ENCODE results near the gene EML4. TPM values are rescaled to one million over a fixed set of nuclear protein-coding genes. Genes with fewer than 3 reads are reported as not detected.

The EML4 gene
- total and polyA plus RNA-seq, 2 of the 13 experiments (the other 11 are each of a cell fraction or from before 2014, with no cell fraction given): 243 to 476 TPM

DNA sequence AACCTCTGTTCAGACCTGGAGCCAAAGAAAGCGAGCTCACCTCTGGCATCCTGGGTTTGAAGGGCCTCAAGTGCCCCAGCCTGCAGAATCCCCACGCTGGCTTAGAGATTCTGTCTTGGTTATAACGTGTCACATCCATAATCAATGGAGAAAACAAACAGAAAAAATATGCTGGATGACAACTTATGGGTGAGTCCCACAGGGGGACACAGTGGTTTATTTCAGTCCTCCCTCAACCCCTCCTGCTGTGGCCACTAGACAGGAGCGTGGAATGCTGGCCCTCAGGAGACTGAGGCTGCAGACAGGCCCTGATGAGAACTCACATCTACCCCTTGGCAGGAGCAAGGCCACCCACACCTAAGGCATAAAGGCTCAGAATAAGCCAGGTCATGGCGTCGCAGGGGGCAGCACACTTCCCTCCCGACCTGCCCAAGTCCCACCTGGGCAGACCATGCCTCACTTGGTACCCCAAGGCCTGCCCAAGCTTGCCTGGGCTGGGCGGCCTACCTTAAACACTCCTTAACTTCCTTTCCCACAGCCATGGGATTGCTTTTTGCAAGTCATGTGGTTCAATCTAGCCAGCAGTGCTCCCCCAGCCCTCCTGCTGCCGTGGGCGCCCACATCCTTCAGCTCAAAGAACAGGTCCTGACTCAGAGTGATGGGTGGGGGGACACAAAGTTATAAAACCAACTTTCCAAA is 171.9 kb downstream of the EML4 start (continued):
- TF ChIP-seq ZNF407 (CRISPR knock-in tag; IDR thresholded peaks at IDR 0.05; ENCODE audit: not compliant biosample characterization) (peak; percentile 50), ZBTB1 (CRISPR knock-in tag; IDR thresholded peaks at IDR 0.05; ENCODE audit: borderline replicate concordance) (no peak), FUBP1 (CRISPR knock-in tag; IDR thresholded peaks at IDR 0.05; ENCODE audit: borderline replicate concordance) (peak; percentile 92; the same call in 1 of the 2 replicates), ZNF354B (CRISPR knock-in tag; IDR thresholded peaks at IDR 0.05) (no peak), ZNF138 (CRISPR knock-in tag; IDR thresholded peaks at IDR 0.05; ENCODE audit: low read depth) (no peak), ZNF776 (CRISPR knock-in tag; IDR thresholded peaks at IDR 0.05) (0 out of 2 replicates have a peak, but pooled peaks have one; percentile 30), SSRP1 (CRISPR knock-in tag; IDR thresholded peaks at IDR 0.05) (peak; percentile 25; the same call in 1 of the 2 replicates), ZNF687 (CRISPR knock-in tag; IDR thresholded peaks at IDR 0.05) (peak; percentile 13; the same call in 1 of the 2 replicates), RXRA (CRISPR knock-in tag; IDR thresholded peaks at IDR 0.05) (peak; percentile 24; the same call in 1 of the 2 replicates), ERF (CRISPR knock-in tag; IDR thresholded peaks at IDR 0.05) (peak; percentile 18; the same call in 1 of the 2 replicates), ZC3H13 (CRISPR knock-in tag; IDR thresholded peaks at IDR 0.05) (peak; percentile 80), POGZ (CRISPR knock-in tag; IDR thresholded peaks at IDR 0.05) (no peak), SETDB1 (CRISPR knock-in tag; IDR thresholded peaks at IDR 0.05; ENCODE audit: borderline replicate concordance) (no peak), SIN3A (IDR thresholded peaks at IDR 0.05; ENCODE audit: borderline replicate concordance, low read depth, low read length) (0 out of 2 replicates have a peak, but pooled peaks have one; percentile 47)

Measured in HepG2 (cell line).